AG09309 (cell line): ENCODE data around the gene AMPD2.

Experiments
- DNase-seq: peaks from one replicate; pipeline ENCODE4 v3.0.0-alpha.2; 2010; ENCODE audit warnings: low read depth
- H3K4me3 ChIP-seq: 2 replicates; pipeline ENCODE4 v1.5.1; 2011; ENCODE audit warnings: mild to moderate bottlenecking, low read depth, low read length, moderate library complexity; ENCODE audit not compliant: control insufficient read depth
- CTCF ChIP-seq: IDR thresholded peaks from 2 replicates; pipeline ENCODE4 v1.5.1; 2011; ENCODE audit warnings: mild to moderate bottlenecking, low read depth, low read length, inconsistent platforms; ENCODE audit not compliant: insufficient read depth, control insufficient read depth; ENCODE audit errors: missing control alignments

Gene AMPD2

GRCh38 chr1:109629372-109630030 lies 9.9 kb downstream of the AMPD2 start:
- H3K4me3 ChIP-seq: no peak overlapping the region
- DNase-seq: no peak
- TF ChIP-seq CTCF: no peak

GRCh38 chr1:109630081-109630897 lies 10.7 kb downstream of the AMPD2 start:
- no peak for DNase-seq
- H3K4me3 ChIP-seq: no peak overlapping the region
- TF ChIP-seq CTCF: peak; percentile 15

- DNase-seq: no peak
- TF ChIP-seq CTCF: no peak
- no peak overlapping the region for H3K4me3 ChIP-seq
Observed at GRCh38 chr1:109630898-109631512, 11.4 kb downstream of the AMPD2 start.

DNA sequence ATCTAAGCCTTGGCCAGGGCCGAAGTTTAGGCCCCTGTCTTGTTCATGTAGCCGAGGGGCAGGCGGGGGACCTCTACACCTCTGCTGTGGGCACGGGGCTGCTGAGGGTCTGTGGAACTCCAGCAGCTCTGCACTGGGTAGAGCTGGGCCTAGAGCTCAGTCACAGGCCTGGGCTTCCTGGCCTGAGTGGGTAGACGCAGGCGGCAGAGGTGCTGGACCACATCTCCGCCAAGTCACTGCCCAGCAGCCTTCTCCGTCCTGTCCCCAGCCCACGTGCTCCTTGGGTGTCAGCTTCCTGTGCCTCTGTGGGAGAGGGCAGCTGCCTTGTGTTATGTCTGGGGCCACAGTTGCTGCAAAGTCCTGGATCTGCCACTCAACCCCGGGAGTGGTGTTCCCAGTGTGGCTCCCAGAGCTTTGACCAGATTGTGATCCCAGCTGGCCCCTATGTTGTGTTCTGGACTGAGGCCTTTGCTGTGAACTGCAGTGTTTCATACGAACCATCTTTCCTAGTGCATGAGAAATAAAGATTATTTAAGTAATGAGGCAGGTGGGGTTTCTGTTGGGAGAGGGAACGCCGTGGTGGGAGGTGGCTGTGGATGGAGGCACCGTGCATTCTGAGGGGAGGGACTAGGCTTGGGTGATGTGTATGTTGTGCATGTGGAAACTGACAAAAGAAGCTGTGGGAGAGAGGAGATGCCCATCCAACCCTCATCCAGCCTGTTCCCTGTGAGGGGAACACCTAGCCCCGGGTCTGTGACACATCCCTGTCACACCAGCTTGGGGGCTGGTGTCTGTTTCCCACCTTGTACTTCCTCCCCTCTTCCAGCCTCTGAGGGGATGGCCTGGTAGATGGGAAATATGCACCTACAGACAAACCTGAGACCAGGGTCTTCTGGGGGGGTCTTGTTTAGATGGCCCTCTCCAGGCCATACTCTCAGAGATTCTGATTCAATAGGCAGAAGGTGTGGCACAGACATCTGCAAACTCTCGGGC lies 12.2 kb downstream of the AMPD2 start:
- no peak for TF ChIP-seq CTCF
- DNase-seq: no peak
- H3K4me3 ChIP-seq: no peak overlapping the region

- H3K4me3 ChIP-seq: no peak overlapping the region
- TF ChIP-seq CTCF: no peak
- no peak for DNase-seq
Observed at GRCh38 chr1:109632671-109633346, 13.2 kb downstream of the AMPD2 start.
